ENCODE results near the gene ROBO1. TPM values are rescaled to one million over a fixed set of nuclear protein-coding genes. Genes with fewer than 3 reads are reported as not detected.

Gene ROBO1
- total RNA-seq, 1 donor = 88.5 TPM

DNA sequence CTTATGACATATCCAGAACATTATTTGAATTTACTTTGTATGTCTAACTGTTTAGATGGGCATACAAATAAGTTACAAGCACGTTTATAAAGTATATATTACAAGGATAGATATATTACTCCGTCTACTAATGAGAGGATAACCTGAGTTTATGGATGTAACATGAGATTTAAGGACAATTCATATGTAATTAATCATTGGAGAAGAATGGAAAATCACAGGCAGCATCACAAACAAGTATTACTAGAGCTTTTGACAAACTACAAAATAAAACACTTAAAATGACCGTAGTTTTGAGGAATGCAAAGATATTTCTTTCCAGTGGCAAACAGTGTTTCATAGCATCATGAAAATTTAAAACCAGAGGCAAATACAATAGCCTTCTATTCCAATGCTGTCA, 113.8 kb downstream of the ROBO1 start:
- TF ChIP-seq, protein P1, sequence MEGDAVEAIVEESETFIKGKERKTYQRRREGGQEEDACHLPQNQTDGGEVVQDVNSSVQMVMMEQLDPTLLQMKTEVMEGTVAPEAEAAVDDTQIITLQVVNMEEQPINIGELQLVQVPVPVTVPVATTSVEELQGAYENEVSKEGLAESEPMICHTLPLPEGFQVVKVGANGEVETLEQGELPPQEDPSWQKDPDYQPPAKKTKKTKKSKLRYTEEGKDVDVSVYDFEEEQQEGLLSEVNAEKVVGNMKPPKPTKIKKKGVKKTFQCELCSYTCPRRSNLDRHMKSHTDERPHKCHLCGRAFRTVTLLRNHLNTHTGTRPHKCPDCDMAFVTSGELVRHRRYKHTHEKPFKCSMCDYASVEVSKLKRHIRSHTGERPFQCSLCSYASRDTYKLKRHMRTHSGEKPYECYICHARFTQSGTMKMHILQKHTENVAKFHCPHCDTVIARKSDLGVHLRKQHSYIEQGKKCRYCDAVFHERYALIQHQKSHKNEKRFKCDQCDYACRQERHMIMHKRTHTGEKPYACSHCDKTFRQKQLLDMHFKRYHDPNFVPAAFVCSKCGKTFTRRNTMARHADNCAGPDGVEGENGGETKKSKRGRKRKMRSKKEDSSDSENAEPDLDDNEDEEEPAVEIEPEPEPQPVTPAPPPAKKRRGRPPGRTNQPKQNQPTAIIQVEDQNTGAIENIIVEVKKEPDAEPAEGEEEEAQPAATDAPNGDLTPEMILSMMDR (IDR thresholded peaks at IDR 0.05; ENCODE audit: insufficient read depth, low read depth, low read length) = no peak
- H3K4me3 ChIP-seq (ENCODE audit: low read depth, low read length) = no peak overlapping the region
- DNase-seq (ENCODE audit: low read depth) = no peak

DNA sequence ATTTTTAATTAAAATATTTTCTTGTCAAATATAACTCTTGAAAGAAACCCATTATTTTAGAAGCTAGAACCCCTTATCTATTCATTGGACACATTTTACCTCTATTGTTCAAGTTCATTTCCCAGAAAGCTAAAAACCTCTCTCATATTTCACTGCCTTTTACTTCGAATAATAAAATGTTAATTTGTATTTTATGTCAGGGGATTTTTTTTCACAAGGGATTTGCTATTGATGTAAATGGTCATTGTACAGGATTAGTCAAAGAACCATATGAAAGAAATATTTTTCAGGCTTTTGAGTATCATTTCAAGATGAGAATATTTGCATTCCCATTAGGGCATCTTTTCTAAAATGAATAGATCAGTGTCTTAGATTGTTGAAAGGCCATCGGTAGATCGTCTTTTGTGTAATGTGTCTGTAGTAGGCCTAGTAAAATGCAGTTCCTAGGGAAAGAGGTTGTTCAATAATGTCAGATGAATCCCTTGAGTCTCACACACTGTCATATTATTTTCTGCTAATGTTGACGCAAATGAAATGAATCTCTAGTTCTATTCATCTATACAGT, 114.5 kb downstream of the ROBO1 start:
- DNase-seq (ENCODE audit: low read depth) = no peak
- TF ChIP-seq, protein P1 (IDR thresholded peaks at IDR 0.05; ENCODE audit: insufficient read depth, low read depth, low read length) = no peak
- no peak overlapping the region for H3K4me3 ChIP-seq (ENCODE audit: low read depth, low read length)

DNA sequence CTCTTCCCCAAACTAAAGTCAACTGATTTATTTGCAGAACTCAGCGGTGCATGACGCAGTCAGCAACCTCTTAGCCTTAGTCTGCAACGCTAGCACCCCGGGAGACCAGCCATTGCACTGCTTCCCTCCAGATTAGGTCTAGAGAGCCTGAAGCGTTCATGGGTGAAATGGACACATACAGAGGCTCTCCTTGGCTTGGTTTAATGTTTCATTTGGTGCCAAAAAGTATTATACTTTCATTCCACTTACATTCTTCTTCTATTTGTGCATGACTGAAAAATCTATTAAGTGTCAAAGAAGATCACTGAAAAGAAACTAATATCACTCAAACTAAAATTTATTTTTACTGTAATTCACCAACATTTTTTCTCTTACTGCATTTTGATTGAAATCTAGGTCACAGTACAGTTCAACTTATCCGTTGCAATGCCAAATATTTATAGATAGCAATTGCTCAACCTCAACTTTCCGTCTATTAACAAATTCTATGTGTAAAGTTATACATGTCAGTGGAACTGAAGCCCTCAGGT, 116.2 kb downstream of the ROBO1 start:
- TF ChIP-seq, protein P1 (IDR thresholded peaks at IDR 0.05; ENCODE audit: insufficient read depth, low read depth, low read length) = no peak
- H3K4me3 ChIP-seq (ENCODE audit: low read depth, low read length) = no peak overlapping the region
- no peak for DNase-seq (ENCODE audit: low read depth)

DNA sequence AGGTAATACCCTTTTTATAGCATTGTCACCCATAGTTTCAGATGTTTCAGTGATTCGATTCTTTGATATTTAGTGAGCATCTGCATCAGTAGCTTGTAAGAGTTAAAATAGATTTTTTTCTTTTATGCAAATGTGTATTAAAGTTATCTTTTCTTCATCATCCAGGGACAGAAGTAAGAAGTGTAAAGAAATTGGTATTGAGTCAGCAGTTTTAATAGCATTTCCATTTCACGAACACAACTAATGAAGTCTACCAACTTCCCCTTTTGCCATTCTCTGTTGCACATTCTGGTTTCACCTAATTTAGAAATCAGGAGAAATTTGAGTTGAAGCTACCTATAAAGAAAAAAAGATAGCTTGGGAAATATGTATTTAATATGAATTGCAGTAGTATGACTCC, 127.9 kb downstream of the ROBO1 start:
- TF ChIP-seq, protein P1 (IDR thresholded peaks at IDR 0.05; ENCODE audit: insufficient read depth, low read depth, low read length) = no peak
- no peak overlapping the region for H3K4me3 ChIP-seq (ENCODE audit: low read depth, low read length)
- DNase-seq (ENCODE audit: low read depth) = no peak

DNA sequence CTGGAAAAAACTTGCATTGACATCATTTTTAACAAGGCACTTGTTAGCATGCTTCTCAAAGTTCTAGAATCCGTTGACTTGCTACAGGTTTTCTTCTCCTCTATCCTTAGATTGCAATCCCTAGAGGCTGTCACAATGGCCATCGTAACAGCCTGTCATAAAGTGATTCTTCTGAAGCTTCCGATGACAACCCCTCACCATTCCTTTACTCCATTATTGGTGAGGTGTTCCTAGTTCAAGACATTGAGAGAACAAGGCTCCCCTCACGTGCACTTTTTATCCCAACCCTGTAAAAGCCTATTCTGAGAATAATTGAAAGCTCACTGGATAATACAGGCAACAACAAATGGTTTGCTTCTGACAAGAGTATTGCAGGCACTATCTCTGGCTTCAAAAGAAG, 131.4 kb downstream of the ROBO1 start:
- TF ChIP-seq, protein P1 (IDR thresholded peaks at IDR 0.05; ENCODE audit: insufficient read depth, low read depth, low read length) = no peak
- no peak for DNase-seq (ENCODE audit: low read depth)
- H3K4me3 ChIP-seq (ENCODE audit: low read depth, low read length) = no peak overlapping the region

DNA sequence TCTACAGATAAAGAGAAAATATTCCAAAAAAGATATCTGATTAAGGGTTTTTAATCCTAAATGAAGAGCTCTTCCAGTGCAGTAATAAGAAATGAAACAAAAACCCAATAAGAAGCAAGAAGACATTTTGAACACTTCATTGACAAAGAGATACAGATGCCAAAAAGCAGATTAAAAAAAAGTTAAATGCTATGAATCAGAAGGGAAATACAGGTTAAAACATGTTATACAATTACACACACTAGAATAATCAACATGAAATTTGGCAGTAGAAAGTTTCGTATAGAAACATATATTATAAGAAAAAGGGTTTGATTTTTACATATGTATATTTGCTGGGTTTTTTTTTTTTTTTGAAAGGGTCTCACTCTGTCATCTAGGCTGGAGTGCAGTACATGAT, 135.0 kb downstream of the ROBO1 start:
- DNase-seq (ENCODE audit: low read depth) = no peak
- no peak overlapping the region for H3K4me3 ChIP-seq (ENCODE audit: low read depth, low read length)
- TF ChIP-seq, protein P1 (IDR thresholded peaks at IDR 0.05; ENCODE audit: insufficient read depth, low read depth, low read length) = no peak

DNA sequence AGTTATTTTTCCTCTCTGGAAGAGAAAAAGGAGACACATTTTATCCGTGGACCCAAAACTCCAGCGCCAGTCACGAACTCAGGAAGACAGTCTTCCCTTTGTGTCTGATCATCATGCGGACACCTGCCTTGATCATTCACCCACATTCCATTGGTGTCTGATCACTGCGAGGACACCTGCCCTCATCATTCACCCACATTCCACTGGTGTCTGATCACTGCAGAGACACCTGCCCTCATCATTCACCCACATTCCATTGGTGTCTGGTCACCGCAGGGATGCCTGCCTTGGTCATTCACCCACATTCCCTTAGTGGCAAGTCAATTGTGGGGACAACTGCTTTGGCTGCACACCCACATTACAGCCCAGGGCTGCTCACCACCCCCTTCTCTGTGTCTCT, 148.9 kb downstream of the ROBO1 start:
- DNase-seq (ENCODE audit: low read depth) = no peak
- TF ChIP-seq, protein P1 (IDR thresholded peaks at IDR 0.05; ENCODE audit: insufficient read depth, low read depth, low read length) = no peak
- H3K4me3 ChIP-seq (ENCODE audit: low read depth, low read length) = no peak overlapping the region
